ENCODE measurements around the gene ITGB6. TPM values are rescaled to one million over a fixed set of nuclear protein-coding genes. Genes with fewer than 3 reads are reported as not detected.

ITGB6 gene
- total RNA-seq, 4 donors from 2014 or later = 1.8 to 7.5 (median 6.6) TPM

- no peak overlapping the region for H3K4me3 ChIP-seq (ENCODE audit: low read depth, poor library complexity, severe bottlenecking)
- intact Hi-C loops (cut with DNase I; ENCODE audit: low total_unique reads) = no loop called here
- 87 to 89% methylated on average over 12 of the region's 12 CpGs for WGBS, 2 donors
- TF ChIP-seq CTCF (IDR thresholded peaks at IDR 0.05) (no peak), POLR2A (IDR thresholded peaks at IDR 0.05) (no peak)
- no peak for DNase-seq (ENCODE audit: low spot score in 2 of 2)
These were observed 32.9 kb downstream of the ITGB6 start for GRCh38 chr2:160167089-160167740.

- 75 to 91% methylated on average over 1 of the region's 1 CpG for WGBS, 2 donors
- TF ChIP-seq CTCF (IDR thresholded peaks at IDR 0.05) (no peak), POLR2A (IDR thresholded peaks at IDR 0.05) (no peak)
- no peak overlapping the region for H3K4me3 ChIP-seq (ENCODE audit: low read depth, poor library complexity, severe bottlenecking)
- DNase-seq (ENCODE audit: low spot score in 2 of 2) = no peak
- intact Hi-C loops (cut with DNase I; ENCODE audit: low total_unique reads) = no loop called here
These were observed 34.1 kb downstream of the ITGB6 start for GRCh38 chr2:160165996-160166395.

GRCh38 chr2:160165081-160165480 lies 35.0 kb downstream of the ITGB6 start:
- DNase-seq (ENCODE audit: low spot score in 2 of 2) = no peak
- 75% methylated on average over 2 of the region's 2 CpGs for WGBS, 2 donors
- H3K4me3 ChIP-seq (ENCODE audit: low read depth, poor library complexity, severe bottlenecking) = no peak overlapping the region
- intact Hi-C loops (cut with DNase I; ENCODE audit: low total_unique reads) = no loop called here
- TF ChIP-seq POLR2A (IDR thresholded peaks at IDR 0.05) = no peak
- no peak for TF ChIP-seq CTCF (IDR thresholded peaks at IDR 0.05)

- TF ChIP-seq POLR2A (IDR thresholded peaks at IDR 0.05) (no peak), CTCF (IDR thresholded peaks at IDR 0.05) (no peak)
- DNase-seq (ENCODE audit: low spot score in 2 of 2) = peak in 1 of 2 donors; percentile 53
- intact Hi-C loops (cut with DNase I; ENCODE audit: low total_unique reads) = no loop called here
- H3K4me3 ChIP-seq (ENCODE audit: low read depth, poor library complexity, severe bottlenecking) = no peak overlapping the region
- WGBS, 2 donors = 38 to 45% methylated on average over 13 of the region's 13 CpGs
These were observed 41.9 kb downstream of the ITGB6 start for GRCh38 chr2:160157861-160158829.

- TF ChIP-seq POLR2A (IDR thresholded peaks at IDR 0.05) = no peak
- TF ChIP-seq CTCF (IDR thresholded peaks at IDR 0.05) = no peak
- no peak overlapping the region for H3K4me3 ChIP-seq (ENCODE audit: low read depth, poor library complexity, severe bottlenecking)
- DNase-seq (ENCODE audit: low spot score in 2 of 2) = no peak
- intact Hi-C loops (cut with DNase I; ENCODE audit: low total_unique reads) = no loop called here
- 74 to 77% methylated on average over 2 of the region's 2 CpGs for WGBS, 2 donors
These were observed 43.4 kb downstream of the ITGB6 start for GRCh38 chr2:160156665-160157064.
